B cell (primary cell): ENCODE data around the gene SLC6A12. TPM values are rescaled to one million over a fixed set of nuclear protein-coding genes. Genes with fewer than 3 reads are reported as not detected.

Experiments
- ATAC-seq: fragments of 200-7000 bp; cut with Tn5 transposase; one replicate; pipeline ENCODE4 v1.10.0; 2021; ENCODE audit warnings: low read depth, mild to moderate bottlenecking, moderate number of reproducible peaks, moderate library complexity
- CTCF ChIA-PET: fragments of 350-600 bp; sonication (Branson Sonifier 250); formaldehyde crosslinking; loops from one replicate; lab custom pipeline; 2021; ENCODE audit warnings: antibody characterized with exemption, inconsistent platforms; lab: Charles Lee
- POLR2A ChIA-PET: fragments of 350-600 bp; sonication (Branson Sonifier 250); formaldehyde crosslinking; loops from one replicate; lab custom pipeline; 2021; ENCODE audit warnings: antibody characterized with exemption; lab: Charles Lee
- DNase-seq: peaks from one replicate; pipeline ENCODE4 v3.0.0; 2013
- H2AFZ ChIP-seq: 2 replicates; pipeline ENCODE4 v1.6.1; 2012; ENCODE audit warnings: mild to moderate bottlenecking, low read depth, low read length; ENCODE audit not compliant: insufficient read depth, poor library complexity, severe bottlenecking
- H3K27ac ChIP-seq, 2 donors: 1 replicate in 1 of 2; 2 replicates in 1 of 2; pipeline ENCODE4 v1.5.1; 2012 to 2013; ENCODE audit warnings: low read length in 2 of 2, mild to moderate bottlenecking in 2 of 2, moderate library complexity in 1 of 2
- H3K27me3 ChIP-seq, 4 experiments: fragments of 200-600 bp in 1 of 4; sonication (generic) in 1 of 4; replicated peaks in 1 of 4; 1 replicate in 2 of 4; 2 replicates in 2 of 4; pipeline versions ENCODE4 v1.6.1 to v1.7.0; 2013 to 2016; ENCODE audit warnings: low read length in 3 of 4, mild to moderate bottlenecking in 2 of 4, mixed read lengths in 1 of 4, moderate library complexity in 1 of 4; ENCODE audit not compliant: insufficient read depth in 4 of 4, control insufficient read depth in 3 of 4; ENCODE audit errors: control extremely low read depth in 1 of 4
- H3K36me3 ChIP-seq, 2 experiments: replicated peaks in 1 of 2; 1 replicate in 1 of 2; 2 replicates in 1 of 2; pipeline versions ENCODE4 v1.6.1 to v1.7.1; 2013; ENCODE audit warnings: low read length in 1 of 2; ENCODE audit not compliant: insufficient read depth in 2 of 2, control insufficient read depth in 1 of 2; ENCODE audit errors: control extremely low read depth in 1 of 2, extremely low read depth in 1 of 2
- H3K4me1 ChIP-seq, 2 donors: fragments of 200-600 bp in 1 of 2; sonication (generic) in 1 of 2; 1 replicate in 1 of 2; 2 replicates in 1 of 2; pipeline versions ENCODE4 v1.5.1 to v1.6.1; 2013 to 2017; ENCODE audit warnings: low read length in 2 of 2; ENCODE audit not compliant: control insufficient read depth in 2 of 2, insufficient read depth in 2 of 2
- H3K4me2 ChIP-seq: replicated peaks from 2 replicates; pipeline ENCODE3; 2012; ENCODE audit warnings: mild to moderate bottlenecking, low read depth, low read length; ENCODE audit not compliant: poor library complexity, severe bottlenecking
- H3K4me3 ChIP-seq, 5 experiments: fragments of 200-600 bp in 1 of 5; sonication (generic) in 1 of 5; 1 replicate in 3 of 5; 2 replicates in 2 of 5; pipeline versions ENCODE4 v1.5.1 to v1.7.0; 2011 to 2016; ENCODE audit warnings: low read length in 4 of 5, mild to moderate bottlenecking in 4 of 5, low read depth in 2 of 5, control low read depth in 1 of 5, moderate library complexity in 1 of 5; ENCODE audit not compliant: insufficient read depth in 1 of 5; ENCODE audit errors: control extremely low read depth in 1 of 5, extremely low read depth in 1 of 5
- H3K79me2 ChIP-seq: fragments of 200-600 bp; sonication (generic); one replicate; pipeline ENCODE4 v1.6.0; 2016; ENCODE audit warnings: low read length; ENCODE audit not compliant: control insufficient read depth, insufficient read depth
- H3K9ac ChIP-seq: fragments of 200-600 bp; sonication (generic); 2 replicates; pipeline ENCODE4 v1.6.1; 2017; ENCODE audit warnings: mild to moderate bottlenecking, low read length, moderate library complexity
- H3K9me3 ChIP-seq, 3 donors: one replicate each; pipeline versions ENCODE4 v1.6.1 to v1.7.1; 2013; ENCODE audit warnings: low read length in 2 of 3; ENCODE audit not compliant: control insufficient read depth in 2 of 3, insufficient read depth in 1 of 3; ENCODE audit errors: control extremely low read depth in 1 of 3
- H4K20me1 ChIP-seq: 2 replicates; pipeline ENCODE4 v1.6.0; 2012; ENCODE audit warnings: mild to moderate bottlenecking, low read length; ENCODE audit not compliant: insufficient read depth, control insufficient read depth, poor library complexity, severe bottlenecking
- H3K27ac Mint-ChIP-seq: one replicate; pipeline ENCODE4 v1.8.0; 2021; ENCODE audit warnings: mixed read lengths
- H3K27me3 Mint-ChIP-seq: one replicate; pipeline ENCODE4 v1.8.0; 2021; ENCODE audit warnings: mixed read lengths
- H3K4me1 Mint-ChIP-seq: one replicate; pipeline ENCODE4 v1.8.0; 2021; ENCODE audit warnings: mixed read lengths
- H3K4me3 Mint-ChIP-seq: one replicate; pipeline ENCODE4 v1.8.0; 2021; ENCODE audit warnings: mixed read lengths
- H3K9me3 Mint-ChIP-seq: one replicate; pipeline ENCODE4 v1.8.0; 2022; ENCODE audit warnings: mixed read lengths; ENCODE audit not compliant: insufficient read depth
- EZH2 ChIP-seq: IDR thresholded peaks from 2 replicates; pipeline ENCODE4 v1.6.1; 2012; ENCODE audit warnings: borderline replicate concordance, low read depth, mild to moderate bottlenecking, moderate library complexity, low read length; ENCODE audit not compliant: insufficient read depth, poor library complexity, severe bottlenecking
- WGBS: methylation state at CpG from one replicate; pipeline ENCODE4 v1.1.5; 2013; ENCODE audit warnings: missing lambda C conversion rate; ENCODE audit not compliant: insufficient coverage; 5-methylcytosine and 5-hydroxymethylcytosine counted together
- intact Hi-C: fragments of 100-400 bp; cut with micrococcal nuclease; formaldehyde crosslinking; loops from one replicate; pipeline ENCODE4 v1.10.0; 2022
- polyA plus RNA-seq: library from polyadenylated mRNA; depleted of rRNA; stranded (reverse); fragments of >200 nt; gene quantifications from 2 replicates; pipeline ENCODE4 v1.2.3, GENCODE V29; 2012
- total RNA-seq, 2 donors: library from RNA; stranded (reverse); fragments of 120-200 nt in 1 of 2; gene quantifications; 1 replicate in 1 of 2; 2 replicates in 1 of 2; pipeline versions ENCODE4 v1.2.3 to v1.2.4, GENCODE V29; 2013 to 2022
- TF ChIP-seq, protein P1 (sequence below): fragments of 200-600 bp; IDR thresholded peaks from one replicate; pipeline ENCODE4 v1.8.0; 2022; ENCODE audit warnings: antibody characterized with exemption, mild to moderate bottlenecking

SLC6A12 gene
- total and polyA plus RNA-seq, 2 donors (not counting 1 experiment from before 2014, with no cell fraction given): 0.06 TPM; not detected in 1

DNA sequence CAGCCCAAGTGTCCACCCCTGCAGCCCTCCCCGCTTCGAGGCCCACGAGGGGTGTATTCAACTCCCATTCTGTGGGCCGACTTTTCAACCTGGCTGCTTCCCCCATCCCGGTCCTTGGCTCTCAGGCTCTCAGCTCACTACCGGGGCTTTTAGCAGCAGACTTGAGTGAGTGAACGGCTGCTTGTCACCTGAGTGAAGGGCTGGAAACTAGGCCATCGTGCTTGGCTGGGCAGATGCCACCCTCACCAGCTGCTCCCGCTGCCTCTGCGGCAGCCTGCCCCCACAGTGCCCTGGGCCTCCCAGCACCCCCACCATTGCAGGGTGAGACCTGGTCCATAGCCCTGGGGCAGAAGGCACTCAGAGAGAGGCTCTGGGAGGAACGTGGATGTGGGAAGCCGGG lies 59.9 kb downstream of the SLC6A12 start:
- Histone ChIP-seq H3K4me3 (no peak overlapping the region), H4K20me1 (no peaks in the 10 kb centered on the region), H3K36me3 (no peaks in the 10 kb centered on the region), H3K4me2 (no peak overlapping the region), H3K27ac (no peak overlapping the region), H2AFZ (no peak overlapping the region), H3K79me2 (no peaks in the 10 kb centered on the region), H3K4me1 (no peaks in the 10 kb centered on the region), H3K9me3 (peaks cover 0 to 4% (median 0%) of the 10 kb centered on the region in 3 donors), H3K9ac (no peak overlapping the region), H3K27me3 (no peaks in the 10 kb centered on the region)
- Mint-ChIP-seq H3K27me3 (peaks cover 6% of the 10 kb centered on the region), H3K27ac (no peak overlapping the region), H3K4me1 (no peaks in the 10 kb centered on the region), H3K4me3 (no peak overlapping the region), H3K9me3 (peaks cover 2% of the 10 kb centered on the region)
- DNase-seq (no peak), ATAC-seq (no peak)
- CTCF ChIA-PET: no interaction called here
- WGBS: 94% methylated on average over 12 of the region's 12 CpGs
- intact Hi-C loops: no loop called here
- POLR2A ChIA-PET: no interaction called here
- TF ChIP-seq EZH2: no peak
- TF ChIP-seq, protein P1, sequence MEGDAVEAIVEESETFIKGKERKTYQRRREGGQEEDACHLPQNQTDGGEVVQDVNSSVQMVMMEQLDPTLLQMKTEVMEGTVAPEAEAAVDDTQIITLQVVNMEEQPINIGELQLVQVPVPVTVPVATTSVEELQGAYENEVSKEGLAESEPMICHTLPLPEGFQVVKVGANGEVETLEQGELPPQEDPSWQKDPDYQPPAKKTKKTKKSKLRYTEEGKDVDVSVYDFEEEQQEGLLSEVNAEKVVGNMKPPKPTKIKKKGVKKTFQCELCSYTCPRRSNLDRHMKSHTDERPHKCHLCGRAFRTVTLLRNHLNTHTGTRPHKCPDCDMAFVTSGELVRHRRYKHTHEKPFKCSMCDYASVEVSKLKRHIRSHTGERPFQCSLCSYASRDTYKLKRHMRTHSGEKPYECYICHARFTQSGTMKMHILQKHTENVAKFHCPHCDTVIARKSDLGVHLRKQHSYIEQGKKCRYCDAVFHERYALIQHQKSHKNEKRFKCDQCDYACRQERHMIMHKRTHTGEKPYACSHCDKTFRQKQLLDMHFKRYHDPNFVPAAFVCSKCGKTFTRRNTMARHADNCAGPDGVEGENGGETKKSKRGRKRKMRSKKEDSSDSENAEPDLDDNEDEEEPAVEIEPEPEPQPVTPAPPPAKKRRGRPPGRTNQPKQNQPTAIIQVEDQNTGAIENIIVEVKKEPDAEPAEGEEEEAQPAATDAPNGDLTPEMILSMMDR: no peak

GRCh38 chr12:153080-153746 lies 60.7 kb downstream of the SLC6A12 start:
- Histone ChIP-seq H3K4me1 (no peaks in the 10 kb centered on the region), H3K9ac (no peak overlapping the region), H3K4me2 (no peak overlapping the region), H3K79me2 (no peaks in the 10 kb centered on the region), H3K4me3 (no peak overlapping the region), H4K20me1 (no peaks in the 10 kb centered on the region), H3K36me3 (no peaks in the 10 kb centered on the region), H3K27me3 (no peaks in the 10 kb centered on the region), H2AFZ (no peak overlapping the region), H3K9me3 (peaks cover 0 to 4% (median 0%) of the 10 kb centered on the region in 3 donors), H3K27ac (no peak overlapping the region)
- Mint-ChIP-seq H3K4me3 (no peak overlapping the region), H3K9me3 (peaks cover under 1% of the 10 kb centered on the region), H3K4me1 (no peaks in the 10 kb centered on the region), H3K27ac (no peak overlapping the region), H3K27me3 (peaks cover 6% of the 10 kb centered on the region)
- DNase-seq: peak; percentile 32
- WGBS: 9% methylated on average over 9 of the region's 11 CpGs
- POLR2A ChIA-PET: no interaction called here
- peak; percentile 31 for ATAC-seq
- intact Hi-C loops: no loop called here
- CTCF ChIA-PET: no interaction called here
- TF ChIP-seq, protein P1: no peak
- TF ChIP-seq EZH2: no peak
